ENCODE measurements around the gene NFIC. TPM values are rescaled to one million over a fixed set of nuclear protein-coding genes. Genes with fewer than 3 reads are reported as not detected.

Gene NFIC
- total RNA-seq, 1 experiment from 2014 or later, result 8.0 TPM

DNA sequence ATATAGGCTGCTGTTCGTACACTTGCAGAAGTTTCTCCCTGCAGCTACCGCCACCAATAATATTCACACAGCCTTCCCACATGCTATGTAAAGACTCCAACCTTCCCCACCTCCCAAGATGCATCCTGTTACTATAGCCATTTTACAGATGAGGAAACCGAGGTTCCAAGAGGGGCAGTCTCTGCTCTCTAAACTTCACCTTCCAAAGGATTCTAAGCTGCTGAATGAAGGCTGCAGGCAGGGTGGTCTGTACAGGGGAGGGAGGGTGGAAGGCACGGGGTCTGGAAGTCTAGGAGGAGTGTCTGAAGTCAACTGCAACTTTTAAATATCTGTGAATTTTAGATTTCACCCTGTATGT, 1.9 kb upstream of the NFIC start:
- H3K4ac ChIP-seq (ENCODE audit: low read depth, low read length), result no peak overlapping the region
- H3T11ph ChIP-seq (ENCODE audit: low read length), result no peak overlapping the region
- Mint-ChIP-seq H3K4me1 (peaks cover 0 to 40% of the 10 kb centered on the region in 2 experiments; a peak in 2 of 4 replicates), H3K27ac (no peak overlapping the region), H3K4me3 (no peak overlapping the region), H3K27me3 (ENCODE audit: low read depth) (peaks cover 92% of the 10 kb centered on the region), H3K36me3 (ENCODE audit: insufficient read depth in 1 of 3, low read depth in 3 of 3) (peaks cover 0 to 2% (median 0%) of the 10 kb centered on the region in 3 experiments; a peak in 1 of 7 replicates), H3K9me3 (peaks cover 4 to 7% of the 10 kb centered on the region in 2 experiments; a peak in 3 of 5 replicates)
- no peak overlapping the region; the same call in 1 of the 2 replicates for H3K14ac ChIP-seq (ENCODE audit: insufficient read depth, low read length)
- H3K56ac ChIP-seq (ENCODE audit: insufficient read length, low read depth, low read length), result no peak overlapping the region
- no peak overlapping the region for H3K23ac ChIP-seq (ENCODE audit: insufficient read length, low read depth, low read length)
- H2AK5ac ChIP-seq (ENCODE audit: insufficient read length, low read length), result no peak overlapping the region
- peaks cover 84% of the 10 kb centered on the region for H3K27me3 ChIP-seq (ENCODE audit: insufficient read depth, low read length)
- no peak overlapping the region for H4K91ac ChIP-seq (ENCODE audit: insufficient read length, low read depth, low read length)
- no peak overlapping the region for H2BK15ac ChIP-seq (ENCODE audit: low read depth, low read length)
- WGBS (ENCODE audit: extremely low coverage, insufficient read length, low lambda C conversion rate), result no CpG with 5 or more reads among the region's 4 CpGs
- no peak overlapping the region for H4K5ac ChIP-seq (ENCODE audit: insufficient read length, low read depth, low read length)
- no peak overlapping the region for H2BK120ac ChIP-seq (ENCODE audit: low read depth, low read length, poor library complexity, severe bottlenecking)
- H3K27ac ChIP-seq (ENCODE audit: insufficient read length, low read depth, low read length), result no peak overlapping the region
- no peak overlapping the region for H3K4me2 ChIP-seq (ENCODE audit: insufficient read depth, insufficient read length, low read length)
- H3K79me2 ChIP-seq (ENCODE audit: insufficient read depth, low read length), result no peaks in the 10 kb centered on the region
- no peak overlapping the region for H4K8ac ChIP-seq (replicated peaks; ENCODE audit: insufficient read length, low read depth, low read length)
- no peak overlapping the region for H2BK5ac ChIP-seq (ENCODE audit: insufficient read length, low read length)
- no peaks in the 10 kb centered on the region; the same call in 1 of the 2 replicates for H3K4me1 ChIP-seq (ENCODE audit: insufficient read depth, low read length)
- no peak overlapping the region for H2AFZ ChIP-seq (ENCODE audit: low read length)
- no peak overlapping the region for H2BK12ac ChIP-seq (ENCODE audit: insufficient read length, low read depth, low read length)
- H4K20me1 ChIP-seq (ENCODE audit: control insufficient read depth, insufficient read depth, insufficient read length), result no peaks in the 10 kb centered on the region
- DNase-seq, result no peak
- no peak overlapping the region for H3K9ac ChIP-seq (ENCODE audit: extremely low read depth, insufficient read length, low read length)
- TF ChIP-seq, protein P1, sequence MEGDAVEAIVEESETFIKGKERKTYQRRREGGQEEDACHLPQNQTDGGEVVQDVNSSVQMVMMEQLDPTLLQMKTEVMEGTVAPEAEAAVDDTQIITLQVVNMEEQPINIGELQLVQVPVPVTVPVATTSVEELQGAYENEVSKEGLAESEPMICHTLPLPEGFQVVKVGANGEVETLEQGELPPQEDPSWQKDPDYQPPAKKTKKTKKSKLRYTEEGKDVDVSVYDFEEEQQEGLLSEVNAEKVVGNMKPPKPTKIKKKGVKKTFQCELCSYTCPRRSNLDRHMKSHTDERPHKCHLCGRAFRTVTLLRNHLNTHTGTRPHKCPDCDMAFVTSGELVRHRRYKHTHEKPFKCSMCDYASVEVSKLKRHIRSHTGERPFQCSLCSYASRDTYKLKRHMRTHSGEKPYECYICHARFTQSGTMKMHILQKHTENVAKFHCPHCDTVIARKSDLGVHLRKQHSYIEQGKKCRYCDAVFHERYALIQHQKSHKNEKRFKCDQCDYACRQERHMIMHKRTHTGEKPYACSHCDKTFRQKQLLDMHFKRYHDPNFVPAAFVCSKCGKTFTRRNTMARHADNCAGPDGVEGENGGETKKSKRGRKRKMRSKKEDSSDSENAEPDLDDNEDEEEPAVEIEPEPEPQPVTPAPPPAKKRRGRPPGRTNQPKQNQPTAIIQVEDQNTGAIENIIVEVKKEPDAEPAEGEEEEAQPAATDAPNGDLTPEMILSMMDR (conservative IDR thresholded peaks at IDR 0.05), result no peak
- no peak overlapping the region for H3K18ac ChIP-seq (ENCODE audit: insufficient read length, low read depth, low read length)
- no peak overlapping the region for H2BK20ac ChIP-seq (ENCODE audit: low read depth, low read length, poor library complexity, severe bottlenecking)
- H3K9me3 ChIP-seq (ENCODE audit: control insufficient read depth, low read depth, low read length), result no peaks in the 10 kb centered on the region
- peaks cover 6% of the 10 kb centered on the region for H3K23me2 ChIP-seq (ENCODE audit: insufficient read length, low read depth, low read length, poor library complexity, severe bottlenecking)
- H3K79me1 ChIP-seq (ENCODE audit: insufficient read depth, low read depth, low read length, poor library complexity, severe bottlenecking), result no peaks in the 10 kb centered on the region
